Dedifferentiated amniotic fluid mesenchymal stem cell (primary cell): ENCODE data around the gene GRIK4.

Experiments used
- DNase-seq: peaks from one replicate; pipeline ENCODE4 v3.0.0-alpha.2; 2016; ENCODE audit errors: extremely low spot score

The GRIK4 gene

DNA sequence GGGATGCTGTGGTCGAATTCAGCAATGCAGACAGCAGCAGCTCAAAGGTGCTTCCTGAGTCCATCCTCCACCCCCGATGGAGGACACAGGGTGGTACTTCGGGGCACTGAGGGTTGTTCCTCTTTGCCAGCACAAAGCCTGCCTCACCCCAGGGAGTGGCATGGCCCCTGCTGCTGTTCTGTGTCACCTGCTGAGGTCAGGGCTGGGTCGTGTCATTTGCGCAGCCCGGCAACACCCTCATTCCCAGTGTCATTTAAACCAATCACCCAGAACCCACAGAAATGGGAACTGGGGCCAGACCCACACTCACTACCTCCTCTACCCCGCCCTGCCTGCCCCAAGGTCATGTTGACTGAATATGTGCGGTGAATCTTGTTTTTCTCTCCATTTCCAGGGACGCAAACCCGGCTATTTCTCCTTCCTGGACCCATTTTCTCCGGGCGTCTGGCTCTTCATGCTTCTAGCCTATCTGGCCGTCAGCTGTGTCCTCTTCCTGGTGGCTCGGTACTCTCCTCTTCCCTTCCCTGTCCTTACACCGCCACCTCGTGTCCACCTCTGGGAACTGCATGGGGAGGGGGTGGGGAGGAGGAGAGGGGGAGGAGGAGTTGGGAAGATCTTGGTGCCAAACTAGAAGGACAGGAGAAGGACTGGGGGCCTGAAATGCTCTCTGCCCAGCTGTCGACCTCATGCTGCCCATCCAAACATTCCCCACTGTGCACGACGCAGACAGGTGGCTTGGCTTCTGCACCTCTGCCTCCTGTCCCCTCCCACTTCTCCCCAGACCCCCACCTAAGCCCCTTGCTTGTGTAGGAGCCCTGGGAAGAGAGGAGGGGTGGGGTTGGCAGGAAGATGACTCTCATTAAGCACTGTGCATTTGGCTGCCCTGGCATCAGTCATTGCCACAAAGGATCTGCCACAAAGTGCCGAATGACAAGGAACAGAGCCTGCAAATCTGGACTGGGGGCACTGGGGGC lies 441.2 kb downstream of the GRIK4 start:
- DNase-seq, result peak; percentile 54

DNA sequence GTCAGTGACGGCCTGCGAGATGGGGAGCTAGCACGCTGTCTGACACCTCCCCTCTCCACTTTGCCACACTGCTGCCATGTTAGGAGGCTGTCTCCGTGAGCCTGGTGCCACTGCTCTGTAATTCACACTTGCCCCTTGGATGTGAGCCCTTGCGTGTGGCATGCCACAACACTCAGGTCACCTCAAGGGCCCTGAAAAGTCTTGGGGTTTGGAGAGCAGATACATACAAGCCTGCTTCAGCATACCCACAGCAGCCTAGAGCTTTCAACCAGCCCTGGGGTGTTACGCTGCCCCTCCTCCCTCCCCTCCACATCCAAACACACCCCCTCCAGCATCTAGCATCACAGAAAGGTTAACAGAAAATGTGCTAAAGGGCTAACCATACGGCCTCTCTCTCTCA lies 442.8 kb downstream of the GRIK4 start:
- DNase-seq, result no peak

- no peak for DNase-seq
These were observed 445.4 kb downstream of the GRIK4 start for GRCh38 chr11:120956710-120957495.

- DNase-seq, result no peak
These were observed 446.6 kb downstream of the GRIK4 start for GRCh38 chr11:120958185-120958584.

GRCh38 chr11:120959189-120959588 lies 447.6 kb downstream of the GRIK4 start:
- no peak for DNase-seq

DNA sequence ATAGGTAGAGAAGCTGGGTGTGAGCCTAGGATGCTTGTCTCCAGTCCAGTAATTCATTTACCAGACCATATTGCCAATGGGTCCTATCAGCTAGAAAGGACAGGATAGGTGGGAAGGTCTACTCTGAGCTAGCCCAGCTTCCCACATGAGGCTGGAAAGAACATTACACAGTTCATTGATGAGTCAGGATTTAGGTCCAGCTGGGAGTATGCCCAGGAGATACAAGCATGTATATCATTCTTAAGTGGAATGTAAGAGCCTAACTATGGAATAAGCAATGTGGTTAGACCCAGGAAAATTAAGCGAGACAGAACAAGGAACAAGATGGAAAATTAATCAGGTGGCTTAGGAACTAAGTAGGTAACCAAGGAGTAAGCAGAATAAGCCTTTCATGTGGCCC lies 453.3 kb downstream of the GRIK4 start:
- no peak for DNase-seq

- DNase-seq, result no peak
These were observed 455.3 kb downstream of the GRIK4 start for GRCh38 chr11:120966840-120967239.

GRCh38 chr11:120969993-120970392 lies 458.4 kb downstream of the GRIK4 start:
- no peak for DNase-seq

- DNase-seq, result no peak
These were observed 460.3 kb downstream of the GRIK4 start for GRCh38 chr11:120971825-120972224.

DNA sequence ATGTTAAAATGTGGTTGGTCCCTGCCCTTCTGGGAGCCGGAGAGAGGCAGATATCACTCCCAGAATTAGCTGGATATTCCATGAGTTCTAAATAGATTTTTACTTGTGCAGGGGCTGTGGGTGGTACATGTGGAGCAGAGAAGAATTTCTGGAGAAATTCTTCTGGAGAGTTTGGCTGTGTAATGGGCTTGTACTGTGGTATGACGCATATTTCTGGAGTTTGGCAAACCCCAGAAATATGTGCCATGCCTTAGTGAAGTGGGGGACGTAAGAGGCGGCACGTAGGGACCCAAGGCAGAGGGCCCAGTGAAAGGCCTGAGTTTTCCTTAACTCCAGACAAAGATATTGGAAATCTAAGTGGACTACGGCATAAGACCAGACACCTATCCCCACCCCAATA lies 461.1 kb downstream of the GRIK4 start:
- no peak for DNase-seq

DNA sequence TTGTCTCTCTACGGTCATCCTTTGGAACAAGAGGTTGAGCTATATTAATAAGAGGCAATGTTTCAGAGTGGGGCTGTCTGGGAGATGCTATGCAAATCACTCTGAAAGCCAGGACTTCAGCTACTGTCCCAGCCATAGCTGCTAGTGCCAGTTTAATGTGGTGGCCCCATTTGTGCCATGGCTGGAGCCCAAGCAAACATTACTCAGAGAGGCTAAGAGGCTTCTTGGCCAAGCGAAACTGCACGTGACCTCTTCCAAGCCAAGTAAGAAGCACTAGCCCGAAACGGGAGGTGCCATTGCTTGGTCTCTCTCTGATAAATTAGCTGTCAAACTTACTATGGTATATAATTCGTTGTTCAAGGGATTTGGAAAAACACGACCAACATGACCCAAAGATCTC lies 462.0 kb downstream of the GRIK4 start:
- DNase-seq, result no peak

DNA sequence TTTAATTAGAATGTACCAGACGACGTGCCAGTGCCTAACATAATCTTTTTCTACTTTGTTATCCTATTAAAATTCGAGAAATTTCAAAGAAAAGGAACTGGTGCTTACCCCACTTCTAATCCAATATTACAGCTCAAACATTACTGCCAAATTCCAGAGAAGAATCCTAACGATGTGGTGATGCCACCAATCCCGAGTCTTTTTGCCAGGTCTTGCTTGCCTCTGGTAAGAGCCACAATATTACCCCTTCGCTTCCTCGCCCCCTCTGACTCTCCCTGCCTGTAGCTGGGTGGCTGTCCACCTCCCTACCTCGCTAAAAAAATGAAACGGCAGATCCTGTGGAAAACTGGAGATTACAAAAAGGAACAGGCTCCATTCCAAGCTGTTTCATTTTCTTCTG lies 462.9 kb downstream of the GRIK4 start:
- no peak for DNase-seq

DNA sequence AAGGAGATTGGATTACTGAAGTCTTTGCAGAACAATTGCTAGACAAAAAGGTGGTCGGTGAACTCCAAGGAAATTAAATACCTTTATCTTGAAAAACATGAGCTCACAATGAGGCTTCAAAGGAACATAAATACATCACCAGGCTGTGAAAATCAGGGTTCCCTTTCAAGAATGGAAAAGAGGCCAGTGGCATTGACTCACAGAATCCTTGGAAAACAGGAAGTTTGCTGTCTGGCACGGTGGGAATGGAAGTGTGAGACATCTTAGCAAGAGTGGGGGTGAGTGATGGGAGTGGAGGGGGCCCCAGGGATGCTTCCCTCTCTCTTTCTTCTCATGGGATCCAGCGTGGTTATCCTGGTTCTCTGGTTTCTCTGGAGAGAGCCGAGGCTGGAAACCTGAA lies 463.4 kb downstream of the GRIK4 start:
- DNase-seq, result no peak

DNA sequence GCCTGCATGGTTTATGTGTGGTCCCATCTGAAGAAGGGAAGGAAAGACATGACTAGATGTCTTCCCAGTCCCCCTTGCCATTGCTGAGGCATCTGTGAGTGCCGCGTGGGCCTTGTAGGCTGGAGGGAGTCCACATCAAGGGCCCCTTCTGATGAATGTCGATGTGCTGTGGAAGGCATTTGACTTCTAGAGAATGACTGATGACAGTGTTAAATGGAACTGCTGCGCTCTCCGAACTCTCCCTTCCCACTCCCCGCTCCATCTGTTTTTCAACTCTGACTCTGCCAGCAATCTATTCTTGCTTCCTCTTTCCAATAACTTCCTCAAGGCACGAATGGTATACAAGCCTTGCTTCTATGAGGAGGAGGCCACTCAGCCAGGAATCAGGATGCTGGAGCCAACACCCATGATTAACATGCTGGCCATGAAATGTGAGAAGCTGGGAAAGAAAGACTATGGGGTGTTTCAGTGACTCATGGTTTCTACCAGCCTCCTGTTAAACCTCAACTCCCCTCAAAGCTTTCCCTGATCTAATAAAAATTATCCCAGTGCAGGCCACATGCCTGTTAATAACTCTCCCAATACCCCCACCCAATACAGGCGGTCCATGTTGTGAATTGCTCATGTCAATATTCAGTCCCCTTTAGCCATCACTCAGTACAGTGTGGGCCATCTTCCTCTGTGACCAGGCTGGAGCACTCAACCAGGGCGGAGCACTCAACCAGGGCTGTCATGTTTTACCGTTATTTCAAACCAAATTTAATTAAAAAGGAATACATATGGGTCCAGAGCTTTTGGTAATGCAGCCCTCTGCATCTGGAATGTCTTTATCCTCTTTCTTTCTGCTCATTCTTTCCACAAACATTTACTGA lies 466.0 kb downstream of the GRIK4 start:
- DNase-seq, result no peak

DNA sequence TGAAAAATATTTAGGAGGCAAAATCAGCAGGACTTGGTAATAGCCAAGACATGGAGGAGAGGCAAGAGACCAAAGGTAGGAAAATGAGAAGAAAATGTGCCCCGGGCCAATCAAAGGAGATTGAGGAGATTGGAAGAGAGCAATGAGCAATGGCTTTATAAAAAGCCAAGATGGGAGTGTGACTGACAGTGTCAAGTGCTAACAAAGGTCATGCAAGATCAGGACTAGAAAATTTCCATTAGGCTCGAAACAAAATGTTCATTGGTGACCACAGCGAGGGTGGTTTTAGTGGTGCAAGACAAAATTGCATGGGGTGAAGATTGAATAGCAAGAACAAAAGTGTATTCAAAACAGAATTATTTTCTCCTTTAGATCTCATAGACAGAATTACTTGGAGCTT lies 467.2 kb downstream of the GRIK4 start:
- no peak for DNase-seq

DNA sequence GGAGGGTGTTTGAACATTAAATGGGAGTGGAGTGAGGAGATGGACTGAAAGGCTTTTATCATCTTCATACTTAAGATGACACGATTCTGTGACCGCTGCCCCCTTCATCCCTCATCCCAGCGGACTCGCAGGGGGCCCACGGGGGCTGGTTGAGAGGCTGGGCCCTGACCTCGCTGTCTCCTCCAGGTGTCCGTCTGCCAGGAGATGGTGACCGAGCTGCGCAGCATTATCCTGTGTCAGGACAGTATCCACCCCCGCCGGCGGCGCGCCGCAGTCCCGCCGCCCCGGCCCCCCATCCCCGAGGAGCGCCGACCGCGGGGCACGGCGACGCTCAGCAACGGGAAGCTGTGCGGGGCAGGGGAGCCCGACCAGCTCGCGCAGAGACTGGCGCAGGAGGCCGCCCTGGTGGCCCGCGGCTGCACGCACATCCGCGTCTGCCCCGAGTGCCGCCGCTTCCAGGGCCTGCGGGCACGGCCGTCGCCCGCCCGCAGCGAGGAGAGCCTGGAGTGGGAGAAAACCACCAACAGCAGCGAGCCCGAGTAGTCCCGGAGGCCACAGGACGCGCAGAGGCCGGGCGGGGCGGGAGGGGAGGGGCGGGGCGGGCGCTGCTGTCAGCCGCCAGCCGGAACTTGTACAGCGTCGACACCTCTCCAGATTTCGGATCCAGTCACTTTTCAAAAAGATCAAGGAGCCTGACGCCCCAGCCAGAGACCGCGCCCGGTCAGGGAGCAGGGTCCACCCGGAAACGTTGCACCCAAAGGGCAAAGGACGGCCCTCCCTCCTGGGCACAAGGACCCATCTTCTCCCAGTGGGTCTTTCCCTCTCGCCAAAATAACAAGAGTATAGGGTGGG lies 474.4 kb downstream of the GRIK4 start:
- DNase-seq, result peak; percentile 17

DNA sequence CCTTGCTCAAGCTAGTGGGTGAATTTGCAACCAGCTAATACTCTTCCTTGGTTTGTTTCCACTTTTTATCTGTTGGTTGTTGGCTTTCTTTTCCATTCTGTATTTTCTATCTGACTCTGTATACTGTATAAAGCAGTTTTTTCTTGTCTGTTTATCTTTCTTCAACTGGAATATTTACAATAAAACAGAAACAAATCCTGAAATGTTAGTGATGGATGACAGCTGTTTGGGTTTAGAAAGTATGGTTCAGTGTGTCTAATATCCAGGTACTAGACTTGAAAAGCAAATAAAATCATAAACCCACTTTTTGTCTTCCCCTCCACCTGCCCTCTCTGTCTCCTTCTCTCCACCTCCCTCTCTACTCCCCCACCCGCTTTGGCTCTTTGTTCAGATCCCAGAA lies 477.1 kb downstream of the GRIK4 start:
- no peak for DNase-seq

- DNase-seq, result no peak
These were observed 480.5 kb downstream of the GRIK4 start for GRCh38 chr11:120991830-120992686.

DNA sequence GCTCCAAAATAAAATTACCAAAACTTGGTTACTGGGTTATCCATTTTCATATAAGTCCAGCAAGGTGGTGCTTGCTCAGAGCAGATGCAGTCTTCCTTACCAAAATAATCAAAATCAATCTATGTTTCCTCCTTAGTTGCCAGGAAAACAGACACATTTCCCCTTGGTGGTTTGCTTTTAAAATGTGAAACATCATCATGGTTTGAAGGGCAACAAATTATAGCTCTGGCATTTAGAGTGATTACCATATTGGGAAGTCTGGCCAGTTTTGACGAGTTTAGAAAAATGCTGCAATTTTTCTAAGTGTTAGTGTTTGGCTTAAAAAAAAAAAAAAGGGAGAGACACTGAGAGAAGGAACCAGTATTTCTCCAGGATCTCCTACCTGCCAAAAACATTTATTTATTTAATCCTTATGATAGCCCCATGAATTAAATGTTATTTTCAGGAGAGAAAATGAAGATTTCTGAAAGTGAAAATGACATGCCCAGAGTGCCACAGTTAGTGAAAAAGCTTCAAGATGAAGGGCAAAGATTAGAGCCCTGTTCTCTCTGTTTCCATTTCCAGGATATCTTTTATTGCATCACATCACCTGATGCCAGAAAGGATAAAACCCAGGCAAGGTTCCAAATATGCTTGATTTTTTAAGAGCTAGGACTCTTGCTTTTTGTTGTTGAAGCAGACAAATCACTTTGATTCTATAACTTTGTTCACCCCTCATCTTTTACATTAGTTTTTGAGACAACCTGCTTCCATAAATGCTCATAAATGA lies 482.7 kb downstream of the GRIK4 start:
- no peak for DNase-seq
